ENCODE results near the gene DLX6.

GRCh38 chr7:96989859-96990317, 15.5 kb upstream of the DLX6 start:
- TF ChIP-seq, protein P1, sequence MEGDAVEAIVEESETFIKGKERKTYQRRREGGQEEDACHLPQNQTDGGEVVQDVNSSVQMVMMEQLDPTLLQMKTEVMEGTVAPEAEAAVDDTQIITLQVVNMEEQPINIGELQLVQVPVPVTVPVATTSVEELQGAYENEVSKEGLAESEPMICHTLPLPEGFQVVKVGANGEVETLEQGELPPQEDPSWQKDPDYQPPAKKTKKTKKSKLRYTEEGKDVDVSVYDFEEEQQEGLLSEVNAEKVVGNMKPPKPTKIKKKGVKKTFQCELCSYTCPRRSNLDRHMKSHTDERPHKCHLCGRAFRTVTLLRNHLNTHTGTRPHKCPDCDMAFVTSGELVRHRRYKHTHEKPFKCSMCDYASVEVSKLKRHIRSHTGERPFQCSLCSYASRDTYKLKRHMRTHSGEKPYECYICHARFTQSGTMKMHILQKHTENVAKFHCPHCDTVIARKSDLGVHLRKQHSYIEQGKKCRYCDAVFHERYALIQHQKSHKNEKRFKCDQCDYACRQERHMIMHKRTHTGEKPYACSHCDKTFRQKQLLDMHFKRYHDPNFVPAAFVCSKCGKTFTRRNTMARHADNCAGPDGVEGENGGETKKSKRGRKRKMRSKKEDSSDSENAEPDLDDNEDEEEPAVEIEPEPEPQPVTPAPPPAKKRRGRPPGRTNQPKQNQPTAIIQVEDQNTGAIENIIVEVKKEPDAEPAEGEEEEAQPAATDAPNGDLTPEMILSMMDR (conservative IDR thresholded peaks at IDR 0.05) = no peak
- TF ChIP-seq ZFX (IDR thresholded peaks at IDR 0.05) = no peak

All from C4-2B (cell line).